HEK293T (cell line): ENCODE data around the gene SHMT2.

ENCODE experiments used
- CTCF ChIA-PET: fragments of 350-600 bp; formaldehyde crosslinking; extraction: SDS; loops from one replicate; lab custom pipeline; 2021; ENCODE audit warnings: antibody characterized with exemption, inconsistent platforms; lab: Yijun Ruan, JAX
- POLR2A ChIA-PET: fragments of 350-600 bp; formaldehyde crosslinking; extraction: SDS; loops from one replicate; lab custom pipeline; 2020; ENCODE audit warnings: antibody characterized with exemption, inconsistent platforms; lab: Yijun Ruan, JAX
- DNase-seq: peaks from one replicate; pipeline ENCODE4 v3.0.0; 2012; ENCODE audit warnings: mixed read lengths; ENCODE audit errors: extremely low spot score
- ARNT ChIP-seq: fragments of 450-650 bp; IDR thresholded peaks from 2 replicates; pipeline ENCODE4 v1.6.1; 2017; ENCODE audit warnings: mild to moderate bottlenecking
- BHLHE40 ChIP-seq: fragments of 450-650 bp; IDR thresholded peaks from 2 replicates; pipeline ENCODE4 v1.6.1; 2016; ENCODE audit warnings: mild to moderate bottlenecking, moderate library complexity, borderline replicate concordance
- CTBP1 ChIP-seq: fragments of 450-650 bp; IDR thresholded peaks from 2 replicates; pipeline ENCODE4 v1.6.1; 2016; ENCODE audit warnings: borderline replicate concordance
- ELF4 ChIP-seq: fragments of 450-650 bp; IDR thresholded peaks from 2 replicates; pipeline ENCODE4 v1.6.1; 2017; ENCODE audit warnings: antibody characterized with exemption
- FOXA1 ChIP-seq: fragments of 450-650 bp; IDR thresholded peaks from 2 replicates; pipeline ENCODE4 v1.6.1; 2016; ENCODE audit warnings: mild to moderate bottlenecking
- FOXK2 ChIP-seq: fragments of 450-650 bp; IDR thresholded peaks from 2 replicates; pipeline ENCODE4 v1.6.1; 2016; ENCODE audit warnings: mild to moderate bottlenecking
- FOXM1 ChIP-seq: fragments of 450-650 bp; IDR thresholded peaks from 2 replicates; pipeline ENCODE4 v1.6.1; 2017; ENCODE audit warnings: mild to moderate bottlenecking, borderline replicate concordance
- HDGF ChIP-seq: fragments of 450-650 bp; IDR thresholded peaks from 2 replicates; pipeline ENCODE4 v1.6.1; 2017; ENCODE audit warnings: antibody characterized with exemption, borderline replicate concordance
- L3MBTL2 ChIP-seq: fragments of 450-650 bp; conservative IDR thresholded peaks from 2 replicates; pipeline ENCODE4 v1.6.1; 2016; ENCODE audit warnings: mild to moderate bottlenecking
- LEF1 ChIP-seq: fragments of 450-650 bp; IDR thresholded peaks from 2 replicates; pipeline ENCODE4 v1.6.1; 2017; ENCODE audit warnings: mild to moderate bottlenecking, borderline replicate concordance
- NFRKB ChIP-seq: fragments of 450-650 bp; IDR thresholded peaks from 2 replicates; pipeline ENCODE4 v1.6.1; 2016; ENCODE audit warnings: mild to moderate bottlenecking, moderate library complexity
- PKNOX1 ChIP-seq: fragments of 450-650 bp; IDR thresholded peaks from 2 replicates; pipeline ENCODE4 v1.6.1; 2016
- SP1 ChIP-seq: fragments of 450-650 bp; IDR thresholded peaks from 2 replicates; pipeline ENCODE4 v1.6.1; 2017
- SUZ12 ChIP-seq: fragments of 450-650 bp; IDR thresholded peaks from 2 replicates; pipeline ENCODE4 v1.6.1; 2016; ENCODE audit warnings: mild to moderate bottlenecking
- TARDBP ChIP-seq: fragments of 450-650 bp; IDR thresholded peaks from 2 replicates; pipeline ENCODE4 v1.6.1; 2016
- ZNF384 ChIP-seq: fragments of 450-650 bp; IDR thresholded peaks from 2 replicates; pipeline ENCODE4 v1.6.1; 2016

The SHMT2 gene

GRCh38 chr12:57250541-57250940, 21.0 kb downstream of the SHMT2 start:
- no peak for TF ChIP-seq HDGF
- no peak for TF ChIP-seq FOXA1
- TF ChIP-seq ELF4 = no peak
- TF ChIP-seq NFRKB = no peak
- no peak for TF ChIP-seq PKNOX1
- TF ChIP-seq BHLHE40 = no peak
- TF ChIP-seq ZNF384 = no peak
- TF ChIP-seq ARNT = no peak
- TF ChIP-seq LEF1 = no peak
- TF ChIP-seq FOXK2 = no peak
- TF ChIP-seq L3MBTL2 = no peak
- no peak for TF ChIP-seq SP1
- no peak for TF ChIP-seq SUZ12
- TF ChIP-seq CTBP1 = no peak
- POLR2A ChIA-PET = interaction anchor here (1.1 to 3.2 kb wide), 2 partner anchors 33 to 204 kb away, joined by 3 to 13 read pairs; partner anchors contain the start of genes INHBE and NXPH4
- CTCF ChIA-PET = interaction anchor here (0.8 to 3.4 kb wide), 3 partner anchors 11 to 202 kb away, joined by 5 to 18 read pairs (median 6); no protein-coding TSS in a partner anchor
- no peak for DNase-seq

- POLR2A ChIA-PET = interaction anchor here (0.7 to 3.2 kb wide), 4 partner anchors 8 to 203 kb away, joined by 3 to 13 read pairs (median 3); partner anchors contain the start of genes INHBE, NXPH4 and SHMT2
- TF ChIP-seq L3MBTL2 (no peak), TARDBP (no peak), ARNT (no peak)
- CTCF ChIA-PET = interaction anchor here (0.7 to 3.4 kb wide), 3 partner anchors 12 to 75 kb away, joined by 4 to 18 read pairs (median 6); no protein-coding TSS in a partner anchor
- DNase-seq = no peak
Measured at GRCh38 chr12:57250956-57251355, 21.4 kb downstream of the SHMT2 start, which contains the start of gene STAC3. Gene STAC3 (minus strand): TSS chr12:57251187. CDS start chr12:57249636, 1,551 bp downstream.

GRCh38 chr12:57254506-57255280, 25.2 kb downstream of the SHMT2 start:
- ChIA-PET CTCF (no interaction called here), POLR2A (no interaction called here)
- no peak for DNase-seq
- TF ChIP-seq FOXA1 = no peak

DNA sequence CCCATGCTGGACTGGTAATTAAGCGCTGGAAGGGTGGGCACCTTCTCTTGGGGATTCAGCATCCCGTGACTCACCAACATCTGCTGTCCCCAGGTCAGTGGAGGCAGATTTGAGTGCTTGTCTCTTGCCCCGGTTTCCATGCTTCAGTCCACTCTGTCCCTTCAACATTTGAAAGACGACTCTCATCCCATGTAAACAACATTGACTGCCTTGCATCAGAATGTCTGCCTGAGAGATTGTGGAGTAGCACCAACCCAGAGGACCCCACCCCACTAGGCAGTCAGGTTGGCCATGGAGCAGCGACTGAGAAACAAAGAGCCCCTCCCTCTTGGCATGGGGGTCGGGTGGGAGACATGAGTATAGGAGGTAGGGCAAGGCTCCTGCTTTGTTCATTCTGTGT, 26.4 kb downstream of the SHMT2 start:
- no peak for DNase-seq
- ChIA-PET POLR2A (no interaction called here), CTCF (no interaction called here)
- TF ChIP-seq L3MBTL2 (no peak), FOXA1 (no peak), FOXM1 (no peak), SUZ12 (no peak), FOXK2 (no peak)

DNA sequence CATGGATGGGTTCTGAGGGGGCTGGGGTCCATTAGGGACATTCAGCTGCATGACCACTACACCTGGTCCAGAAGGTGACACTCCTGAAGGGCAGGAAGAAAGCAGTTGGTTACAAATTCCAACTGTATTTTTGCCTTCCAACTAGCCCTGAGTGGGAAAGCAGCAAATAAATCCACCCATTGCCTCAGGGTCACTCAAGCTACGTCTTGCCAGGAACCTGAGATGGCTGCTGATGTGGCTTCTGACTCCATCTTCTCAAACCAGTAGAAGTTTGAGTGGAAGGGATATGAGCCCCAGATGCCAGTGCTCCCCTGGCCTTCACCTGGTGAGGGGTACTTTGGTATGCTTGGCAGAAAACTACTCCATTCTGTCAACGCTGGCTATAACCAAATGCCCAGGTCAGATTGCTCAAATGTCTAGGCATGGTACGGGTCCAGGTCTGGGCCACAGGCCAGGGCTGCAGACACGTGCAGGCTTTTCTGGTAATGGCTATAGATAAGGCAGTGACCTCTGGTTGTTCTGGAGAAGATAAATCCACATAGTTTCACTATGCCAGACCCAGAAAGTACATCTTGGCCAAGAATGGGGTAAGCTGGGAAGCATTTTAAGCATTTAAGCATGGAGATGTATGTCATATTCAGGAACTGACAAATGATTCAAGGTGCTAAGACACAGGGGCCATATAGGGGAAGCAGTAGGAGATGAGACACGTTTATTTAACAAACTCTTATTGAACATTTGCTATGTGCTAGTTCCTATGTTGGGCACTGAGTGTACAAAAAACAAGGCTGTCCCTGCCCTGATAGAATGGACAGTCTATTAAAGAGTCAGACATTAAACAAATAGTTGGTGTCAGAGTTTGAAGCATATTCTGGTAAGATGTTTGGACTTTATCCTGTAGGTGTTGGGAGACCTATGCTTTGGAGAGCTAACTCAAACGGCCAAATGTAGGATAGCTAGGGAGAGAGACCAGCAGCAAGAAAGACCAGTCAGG, 29.8 kb downstream of the SHMT2 start:
- DNase-seq = no peak
- ChIA-PET CTCF (interaction anchor here (0.6 to 2.5 kb wide), 2 partner anchors 8 to 17 kb away, joined by 3 to 11 read pairs; no protein-coding TSS in a partner anchor), POLR2A (no interaction called here)
- TF ChIP-seq FOXK2 (no peak), FOXA1 (no peak), CTBP1 (no peak), L3MBTL2 (no peak), TARDBP (no peak)

GRCh38 chr12:57260366-57260765, 30.9 kb downstream of the SHMT2 start:
- no peak for DNase-seq
- ChIA-PET CTCF (interaction anchor here (1.4 to 2.5 kb wide), 2 partner anchors 18 to 198 kb away, joined by 4 to 11 read pairs; no protein-coding TSS in a partner anchor), POLR2A (interaction anchor here (1.9 kb wide), 1 partner anchor 195 kb away, joined by 7 read pairs; the partner anchor contains the start of gene INHBE)
- TF ChIP-seq L3MBTL2 = no peak
- TF ChIP-seq ARNT = no peak
- TF ChIP-seq HDGF = no peak
- TF ChIP-seq FOXM1 = no peak
- TF ChIP-seq ZNF384 = no peak
- no peak for TF ChIP-seq CTBP1
- no peak for TF ChIP-seq FOXK2
- TF ChIP-seq FOXA1 = no peak
- TF ChIP-seq TARDBP = no peak
- TF ChIP-seq NFRKB = no peak
- no peak for TF ChIP-seq ELF4
- no peak for TF ChIP-seq SUZ12
- no peak for TF ChIP-seq PKNOX1
